ENCODE results near the gene PDZD4.

DNA sequence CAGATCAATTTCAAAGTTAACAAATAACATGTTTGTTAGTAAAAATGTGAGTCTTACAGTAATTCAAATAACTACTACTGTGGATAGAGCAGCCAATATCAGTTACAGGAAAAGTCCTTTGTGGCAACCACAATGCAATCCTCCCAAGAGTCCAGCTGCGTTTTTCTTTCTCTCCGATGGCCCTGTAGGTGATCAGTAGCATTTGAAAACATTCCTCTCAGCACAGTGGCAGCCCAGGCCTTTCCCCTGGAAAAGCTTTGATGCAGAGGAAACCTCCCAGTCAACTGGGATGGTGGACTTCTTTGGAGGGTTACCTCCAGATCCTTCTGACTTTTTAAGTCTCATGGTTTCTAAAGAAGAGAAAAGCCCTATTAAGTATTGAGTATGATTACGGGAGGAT, 18.0 kb upstream of the PDZD4 start:
- TF ChIP-seq, protein P1, sequence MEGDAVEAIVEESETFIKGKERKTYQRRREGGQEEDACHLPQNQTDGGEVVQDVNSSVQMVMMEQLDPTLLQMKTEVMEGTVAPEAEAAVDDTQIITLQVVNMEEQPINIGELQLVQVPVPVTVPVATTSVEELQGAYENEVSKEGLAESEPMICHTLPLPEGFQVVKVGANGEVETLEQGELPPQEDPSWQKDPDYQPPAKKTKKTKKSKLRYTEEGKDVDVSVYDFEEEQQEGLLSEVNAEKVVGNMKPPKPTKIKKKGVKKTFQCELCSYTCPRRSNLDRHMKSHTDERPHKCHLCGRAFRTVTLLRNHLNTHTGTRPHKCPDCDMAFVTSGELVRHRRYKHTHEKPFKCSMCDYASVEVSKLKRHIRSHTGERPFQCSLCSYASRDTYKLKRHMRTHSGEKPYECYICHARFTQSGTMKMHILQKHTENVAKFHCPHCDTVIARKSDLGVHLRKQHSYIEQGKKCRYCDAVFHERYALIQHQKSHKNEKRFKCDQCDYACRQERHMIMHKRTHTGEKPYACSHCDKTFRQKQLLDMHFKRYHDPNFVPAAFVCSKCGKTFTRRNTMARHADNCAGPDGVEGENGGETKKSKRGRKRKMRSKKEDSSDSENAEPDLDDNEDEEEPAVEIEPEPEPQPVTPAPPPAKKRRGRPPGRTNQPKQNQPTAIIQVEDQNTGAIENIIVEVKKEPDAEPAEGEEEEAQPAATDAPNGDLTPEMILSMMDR (optimal IDR thresholded peaks at IDR 0.05 in 1 of 3, IDR thresholded peaks at IDR 0.05 in 1 of 3, conservative IDR thresholded peaks at IDR 0.05 in 1 of 3; ENCODE audit: extremely low read depth in 1 of 3, insufficient read depth in 2 of 3, low read length in 3 of 3): no peak
- TF ChIP-seq EZH2 (IDR thresholded peaks at IDR 0.05; ENCODE audit: low read length): no peak

All from keratinocyte (primary cell).